HG03196 (cell line): Measurements from ENCODE around the gene CIB4.
"Not testable (repeated sequence)": the region's sequence is repeated elsewhere in the genome, so short reads cannot be mapped to it uniquely, and the experiment has no call there.

ENCODE experiments used
- ATAC-seq: cut with Tn5 transposase; IDR thresholded peaks from one replicate; pipeline ENCODE4 v1.9.1; 2021; ENCODE audit not compliant: unreplicated experiment

Gene CIB4

DNA sequence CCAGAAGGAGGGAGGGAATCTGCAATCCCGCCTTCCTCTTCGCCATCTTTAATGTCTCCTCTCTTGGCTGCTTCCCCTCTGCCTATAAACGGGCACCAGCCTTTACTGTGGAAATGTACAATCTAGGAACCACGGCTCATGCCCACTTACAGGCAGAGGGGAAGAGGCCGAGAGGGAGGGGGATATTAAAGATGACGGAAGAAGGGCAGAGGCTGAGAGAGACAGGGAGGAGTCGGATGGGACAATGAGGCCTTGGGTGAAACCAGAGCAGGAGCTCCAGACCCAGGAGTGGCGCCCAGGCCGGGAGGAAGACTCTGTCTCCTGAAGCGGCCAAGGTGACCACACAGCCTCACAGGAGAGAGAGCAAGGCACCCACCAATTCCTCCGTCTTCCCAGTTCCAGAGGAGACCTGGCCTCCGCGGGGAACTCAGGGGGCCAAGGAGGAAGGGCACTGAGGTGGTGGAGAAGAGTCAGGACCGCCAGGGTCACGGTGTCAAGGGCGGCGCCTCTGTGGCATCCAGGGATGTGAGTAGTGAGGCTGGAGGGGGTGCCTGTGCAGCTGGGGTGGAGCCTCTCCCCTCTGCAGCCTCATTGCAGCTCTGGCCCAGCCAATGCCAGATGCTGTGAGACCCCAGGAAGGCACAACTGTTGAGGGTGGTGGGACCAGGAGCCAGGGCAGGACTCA is 67.8 kb downstream of the CIB4 start:
- ATAC-seq = no peak

DNA sequence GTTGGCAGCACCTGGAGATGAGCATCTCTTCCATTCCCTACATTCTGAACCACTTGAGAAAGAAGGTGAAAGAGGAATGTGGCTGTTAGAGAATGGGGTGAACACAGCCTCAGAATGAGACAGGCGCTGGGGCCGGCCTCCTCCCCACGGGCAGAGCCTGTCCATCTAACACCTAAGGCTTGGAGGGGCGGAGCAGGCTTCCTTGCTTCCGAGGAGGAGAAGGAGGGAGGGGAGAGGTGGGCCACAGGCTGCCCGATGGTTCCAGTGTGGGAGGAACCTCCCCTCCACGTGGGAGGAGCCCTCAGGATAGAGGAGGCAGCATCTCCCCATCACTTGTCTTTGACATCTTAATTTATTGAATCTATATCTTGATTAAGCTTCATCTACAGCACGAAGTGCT is 68.6 kb downstream of the CIB4 start:
- ATAC-seq = no peak

DNA sequence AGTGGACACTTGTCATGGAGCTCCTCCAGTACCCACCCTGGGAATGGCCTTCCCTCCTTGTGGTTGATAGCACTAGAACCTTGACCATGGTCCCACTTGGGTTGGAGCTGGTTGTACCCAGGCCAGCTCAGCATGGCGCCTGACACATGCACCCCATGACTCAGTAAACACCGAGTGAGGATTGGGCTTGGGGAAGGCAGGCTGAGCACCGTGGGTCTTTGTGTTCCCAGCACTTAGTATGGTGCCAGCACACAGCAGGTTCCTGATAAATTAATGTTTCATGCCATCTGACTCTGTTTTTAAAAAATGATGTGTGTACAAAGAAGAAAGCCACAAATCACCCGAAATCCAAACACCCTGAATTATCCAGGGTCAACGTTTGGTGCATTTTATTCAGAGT is 69.8 kb downstream of the CIB4 start:
- ATAC-seq = no peak

DNA sequence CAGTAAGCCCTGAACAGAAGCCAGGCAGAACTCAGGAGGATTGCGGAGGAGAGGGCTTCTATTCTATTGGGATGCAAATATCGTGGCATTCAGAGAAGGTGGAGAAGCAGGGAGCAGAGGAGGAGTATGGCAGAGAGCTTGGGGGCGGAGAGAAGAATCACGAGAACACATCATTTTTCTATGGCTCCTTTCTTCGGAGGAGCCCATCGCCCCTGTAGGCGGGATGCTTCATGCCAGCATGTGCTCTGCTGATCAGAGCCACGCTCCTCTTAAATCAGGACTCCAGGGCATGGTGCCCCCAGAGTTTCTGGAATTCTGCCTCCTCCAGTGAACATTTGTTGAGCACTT is 71.1 kb downstream of the CIB4 start:
- no peak for ATAC-seq

DNA sequence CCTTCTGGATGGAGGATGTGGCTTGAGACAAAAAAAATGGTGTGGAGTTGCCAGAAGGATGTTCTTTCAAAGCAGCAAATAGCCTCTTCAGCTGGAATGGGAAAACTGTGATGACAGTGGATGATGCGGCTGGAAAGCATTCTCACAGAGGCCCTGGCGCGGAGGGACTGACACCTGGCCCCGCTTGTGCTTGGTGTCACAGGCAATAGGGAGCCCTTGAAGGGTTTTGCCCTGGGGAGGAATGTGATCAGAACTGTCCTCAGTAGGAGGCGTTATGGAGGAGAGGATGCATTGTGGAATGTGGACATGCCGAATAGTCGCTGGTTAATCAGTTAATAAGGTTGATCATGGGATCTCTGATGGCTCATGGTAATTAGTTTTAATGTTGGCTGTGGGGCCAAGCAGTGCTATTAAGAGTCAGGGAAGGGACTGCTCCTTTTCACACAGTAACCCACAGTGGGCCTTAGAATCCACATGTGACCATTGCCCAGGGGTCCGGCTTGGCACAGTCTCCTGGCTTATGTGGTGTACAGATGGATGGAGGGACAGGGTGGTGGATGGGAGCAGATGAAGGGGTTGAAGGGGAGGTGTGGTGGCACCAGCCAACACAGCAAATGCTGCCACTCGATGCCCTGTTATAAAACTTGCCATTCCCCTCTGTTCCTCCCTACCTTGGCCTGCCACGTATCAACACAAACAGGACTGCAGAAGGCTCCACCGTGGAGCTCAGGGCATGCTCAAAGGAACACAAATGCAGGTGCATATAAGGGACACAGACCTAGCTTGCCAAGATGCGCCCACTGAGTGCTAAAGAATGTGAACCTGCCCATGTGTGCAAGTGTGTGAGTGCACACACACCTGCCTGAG is 71.7 kb downstream of the CIB4 start:
- no peak for ATAC-seq

DNA sequence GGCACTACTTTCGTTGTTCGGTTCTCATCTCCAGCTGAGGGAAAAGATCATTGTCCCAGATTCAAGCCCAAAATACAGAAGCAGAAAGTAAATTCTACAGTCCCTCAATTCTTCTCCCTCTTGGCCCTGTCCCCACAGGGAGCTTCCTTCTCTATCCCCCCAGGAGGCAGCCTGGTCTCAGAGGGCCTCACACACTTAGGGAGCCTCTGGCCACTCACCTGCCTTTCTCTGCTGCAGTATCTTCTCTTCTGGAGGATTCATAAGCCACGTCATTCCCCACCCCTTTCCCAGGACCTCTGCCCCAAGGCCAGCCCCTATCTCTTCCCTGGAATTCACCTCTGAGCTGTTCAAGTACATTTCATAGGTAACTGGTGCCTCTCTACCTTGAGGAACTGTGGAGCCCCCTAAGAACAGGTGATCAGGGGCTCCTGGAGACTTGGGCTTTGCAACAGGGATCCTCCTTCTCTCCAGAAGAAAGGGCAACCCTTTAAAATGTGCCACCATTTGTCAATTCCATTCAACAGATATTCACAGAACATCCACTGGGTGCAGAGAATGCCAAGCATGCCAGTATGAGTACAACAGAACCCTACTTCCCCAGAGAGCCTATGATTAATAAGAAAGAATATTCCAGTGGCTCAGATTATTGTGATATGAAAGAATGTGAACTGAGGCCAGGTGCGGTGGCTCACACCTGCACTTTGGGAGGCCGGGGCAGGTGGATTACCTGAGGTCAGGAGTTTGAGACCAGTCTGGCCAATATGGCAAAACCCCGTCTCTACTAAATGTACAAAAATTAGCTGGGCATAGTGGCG is 72.9 kb downstream of the CIB4 start:
- ATAC-seq = no peak

DNA sequence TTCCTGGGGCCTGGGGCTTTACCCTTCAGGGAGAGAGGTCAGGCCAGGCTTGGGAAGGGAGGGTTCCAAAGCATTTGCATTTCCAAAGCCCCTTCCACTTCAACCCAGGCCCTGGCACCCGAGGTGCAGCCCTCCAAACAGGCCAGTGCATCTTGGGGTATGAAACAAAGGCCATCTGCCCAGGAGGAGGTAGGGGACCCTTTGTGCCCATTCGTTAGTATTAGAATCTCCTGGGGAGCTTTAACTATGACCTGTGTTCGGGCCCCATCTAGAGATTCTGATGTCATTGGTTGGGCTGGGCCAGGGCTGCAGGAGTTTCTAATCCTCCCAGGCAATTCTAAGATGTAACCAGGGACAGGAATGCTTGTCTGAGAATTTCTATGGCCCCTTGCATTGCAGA is 73.6 kb downstream of the CIB4 start:
- ATAC-seq = no peak

DNA sequence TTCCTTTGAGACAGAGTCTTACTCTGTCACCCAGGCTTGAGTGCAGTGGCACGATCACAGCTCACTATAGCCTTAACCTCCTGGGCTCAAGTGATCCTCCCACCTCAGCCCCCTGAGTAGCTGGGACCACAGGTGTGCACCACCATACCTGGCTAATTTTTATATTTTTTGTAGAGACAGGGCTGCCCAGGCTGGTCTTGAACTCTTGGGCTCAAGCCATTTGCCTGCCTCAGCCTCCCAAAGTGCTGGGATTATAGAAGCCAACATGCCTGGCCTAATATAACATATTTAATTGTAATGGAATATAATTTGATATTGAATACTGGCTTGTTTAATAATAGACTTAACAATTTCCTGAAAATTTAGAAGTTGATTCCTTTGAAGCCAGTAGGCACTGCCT is 74.4 kb downstream of the CIB4 start:
- not testable (repeated sequence) for ATAC-seq

DNA sequence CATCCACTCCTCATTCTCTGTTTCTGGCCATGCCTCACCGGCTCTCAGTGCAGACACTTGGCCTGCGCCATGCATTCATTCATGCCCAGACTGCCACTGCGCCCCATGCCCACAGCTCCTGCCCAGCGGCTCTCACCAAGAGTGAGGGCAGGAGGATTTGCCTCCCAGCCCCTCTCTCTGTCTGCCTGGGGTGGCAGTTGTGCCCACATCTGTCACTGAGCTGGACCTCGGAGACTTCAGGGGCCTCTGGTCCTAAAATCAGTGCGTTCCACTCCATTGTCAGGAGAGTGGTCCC is 75.1 kb downstream of the CIB4 start:
- no peak for ATAC-seq

DNA sequence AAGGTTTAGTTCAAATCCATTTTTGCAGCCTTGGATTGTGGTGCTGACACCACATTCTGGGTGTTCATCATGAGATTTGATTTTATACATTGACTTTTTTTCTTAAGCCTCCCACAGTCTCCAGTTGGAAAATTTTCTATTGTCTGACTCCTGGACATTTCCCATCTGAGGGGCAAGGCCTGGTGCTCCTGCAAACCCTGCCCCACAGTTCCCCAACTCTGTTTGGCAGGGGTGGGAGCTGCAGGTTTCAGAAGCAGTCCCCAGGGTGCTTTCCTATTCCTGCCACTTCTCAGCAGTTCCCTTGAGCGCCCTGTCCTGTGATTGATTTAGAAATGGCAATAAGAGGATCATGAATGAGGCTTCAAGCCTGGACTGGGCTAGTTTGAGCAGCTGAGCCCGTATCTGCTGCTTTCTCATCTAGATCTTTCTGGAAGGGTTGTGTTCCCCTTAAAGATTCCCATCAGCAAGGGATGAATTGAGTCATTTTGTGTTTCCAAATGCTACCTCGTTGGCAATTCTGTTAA is 77.0 kb downstream of the CIB4 start:
- no peak for ATAC-seq

DNA sequence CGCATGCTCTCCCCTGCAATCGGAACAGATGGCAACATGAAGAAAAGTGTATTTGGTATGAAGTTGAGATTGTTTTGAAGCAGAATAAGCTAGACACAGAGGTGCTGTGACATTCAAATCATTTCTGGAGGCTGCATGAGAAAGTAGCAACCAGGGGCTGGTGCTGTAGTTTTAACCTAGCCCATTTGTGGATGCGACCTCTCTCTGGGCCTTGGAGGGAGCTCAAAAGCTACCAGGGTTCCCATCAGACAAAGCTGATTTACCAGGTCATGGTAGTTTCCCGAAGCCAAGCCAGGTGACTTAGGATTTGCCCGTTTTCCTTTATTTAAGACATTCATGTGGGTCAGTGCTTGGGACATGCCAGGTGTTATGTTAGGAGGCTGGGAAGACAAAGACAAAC is 77.5 kb downstream of the CIB4 start:
- no peak for ATAC-seq

DNA sequence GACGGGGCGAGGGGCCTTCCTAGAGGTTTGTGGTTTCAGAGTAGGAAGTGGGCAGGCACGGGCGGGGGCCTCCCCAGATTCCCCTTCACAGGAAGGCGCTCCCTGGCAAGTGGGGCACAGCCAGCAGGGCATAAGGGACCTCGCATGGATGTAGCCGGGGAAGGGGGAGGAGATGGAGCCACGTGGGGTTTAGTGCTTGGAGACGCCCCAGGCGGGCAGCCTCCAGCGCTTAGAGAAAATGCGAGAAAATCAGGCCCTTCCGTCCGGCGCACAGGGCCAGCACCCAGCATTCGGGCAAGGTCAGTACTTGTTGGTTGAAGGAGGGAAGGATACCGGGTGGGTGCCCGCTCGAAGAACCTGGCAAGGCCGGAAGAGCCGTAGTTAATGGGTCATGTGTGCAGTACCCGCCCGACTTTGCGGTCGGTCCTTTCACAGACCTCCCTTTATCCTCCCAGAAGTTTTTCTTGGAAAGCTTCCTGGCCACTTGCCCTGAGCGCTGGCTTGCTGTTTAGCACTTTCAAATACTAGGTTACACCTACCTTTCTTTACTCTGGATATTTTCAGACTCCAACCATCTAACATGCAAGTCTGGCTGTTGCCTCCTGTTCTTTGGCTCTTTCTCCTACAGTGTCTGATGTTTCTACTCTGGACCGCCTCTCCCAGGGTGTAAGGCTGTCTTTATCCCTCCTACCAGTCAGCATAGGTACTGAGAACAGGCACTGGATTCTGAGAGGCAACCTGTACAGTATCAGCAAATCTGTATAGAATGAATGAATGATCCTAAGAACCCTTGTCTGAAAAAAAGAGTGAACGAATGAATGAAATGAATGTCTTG is 78.1 kb downstream of the CIB4 start:
- ATAC-seq = no peak

DNA sequence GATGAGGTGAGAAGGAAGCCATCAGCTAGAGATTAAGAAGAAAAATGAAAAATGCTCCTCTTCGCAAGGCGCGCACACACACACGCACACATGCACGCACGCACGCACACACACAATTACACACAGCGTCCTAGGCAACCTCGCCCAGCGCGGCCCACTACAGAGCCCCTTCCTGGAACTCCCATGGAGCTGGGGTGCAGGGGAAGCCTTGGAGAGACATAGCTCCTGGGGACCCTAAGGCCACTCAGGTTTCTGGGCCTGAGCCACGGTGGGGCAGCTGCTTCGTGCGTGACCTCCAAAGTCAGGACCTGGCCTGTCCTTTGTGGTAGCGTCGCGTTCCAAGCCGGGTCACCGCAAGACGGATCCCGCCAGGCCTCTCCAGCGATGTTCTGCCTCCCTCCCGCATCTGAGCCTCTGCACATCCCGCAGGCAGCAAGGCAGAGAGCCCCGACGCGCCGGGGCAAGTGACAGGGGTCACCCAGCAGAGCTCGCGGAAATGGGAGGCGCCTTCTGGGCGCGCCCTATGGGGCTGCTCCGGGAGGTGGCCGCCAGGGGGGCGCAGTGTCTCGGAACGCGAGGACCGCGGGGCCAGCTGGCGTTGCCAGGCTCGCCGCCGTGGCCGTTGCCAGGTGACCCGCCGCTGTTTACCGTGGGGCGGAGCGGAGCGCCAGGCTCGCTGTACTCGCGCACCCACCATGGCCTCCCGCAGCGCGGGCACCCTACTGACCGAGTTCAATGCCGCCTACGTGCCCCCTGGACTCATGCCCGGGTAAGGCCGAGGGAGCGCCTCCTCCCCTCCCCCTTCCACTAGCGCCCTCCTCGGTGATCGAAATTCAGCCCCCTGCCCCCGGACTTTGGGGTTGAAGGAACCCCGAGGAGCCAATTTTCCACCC is 79.0 kb downstream of the CIB4 start:
- no peak for ATAC-seq

DNA sequence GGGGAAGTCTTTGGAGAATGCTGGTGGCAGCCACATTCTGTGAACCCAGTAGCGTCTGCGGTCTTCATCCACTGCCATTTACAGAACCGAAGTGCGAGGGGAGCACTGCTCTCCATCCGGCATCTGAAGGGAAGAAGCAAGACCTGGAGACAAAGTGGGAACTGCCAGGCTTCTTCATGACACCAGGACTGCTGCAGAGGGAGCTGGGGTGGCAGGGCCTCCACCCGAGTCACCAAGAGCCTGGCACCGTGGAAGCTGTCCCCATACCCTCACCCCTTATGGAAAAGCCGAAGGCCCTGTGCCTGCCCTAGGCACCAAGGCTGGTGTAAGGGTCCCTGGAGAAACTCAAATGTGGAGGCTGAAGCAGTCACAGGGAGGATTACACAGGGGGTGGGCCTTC is 79.8 kb downstream of the CIB4 start:
- ATAC-seq = no peak

DNA sequence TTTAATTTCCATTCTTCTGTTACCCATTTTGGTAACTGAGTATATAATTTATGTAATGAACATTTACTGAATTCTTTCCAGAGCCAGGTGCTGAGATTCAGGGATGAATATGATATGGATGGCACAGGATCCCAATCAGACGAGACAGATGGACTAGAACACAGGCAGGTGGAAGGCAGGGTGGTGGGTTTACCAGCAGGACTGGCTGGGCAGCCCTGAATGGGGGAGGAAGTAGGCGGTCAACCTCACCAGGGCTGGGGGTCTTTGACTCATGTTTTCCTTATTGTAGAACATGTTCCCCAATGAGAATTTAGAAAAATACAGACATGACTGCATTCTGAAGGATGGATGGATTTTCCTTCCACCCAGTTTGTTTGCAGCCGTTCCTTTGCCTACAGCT is 80.3 kb downstream of the CIB4 start:
- no peak for ATAC-seq

DNA sequence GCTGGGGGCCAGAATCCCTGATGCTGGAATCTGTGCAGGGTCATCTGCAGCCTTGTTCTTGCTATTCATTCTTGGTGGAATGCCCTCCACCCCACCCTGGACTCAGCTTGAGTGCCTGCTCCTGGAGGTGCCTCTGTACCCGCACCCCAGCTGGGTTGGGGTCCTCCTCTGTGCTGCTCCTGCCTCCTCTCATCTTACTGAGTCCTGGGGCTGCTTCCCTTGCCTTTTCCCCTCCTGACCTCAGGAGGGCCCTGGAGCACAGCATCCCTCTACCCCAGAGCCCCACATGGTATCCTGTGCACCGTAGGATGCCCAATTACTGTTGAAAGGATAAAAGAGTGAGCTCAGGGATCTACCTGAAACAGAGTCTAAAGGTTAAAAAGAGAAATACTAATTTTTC is 81.6 kb downstream of the CIB4 start:
- ATAC-seq = no peak

DNA sequence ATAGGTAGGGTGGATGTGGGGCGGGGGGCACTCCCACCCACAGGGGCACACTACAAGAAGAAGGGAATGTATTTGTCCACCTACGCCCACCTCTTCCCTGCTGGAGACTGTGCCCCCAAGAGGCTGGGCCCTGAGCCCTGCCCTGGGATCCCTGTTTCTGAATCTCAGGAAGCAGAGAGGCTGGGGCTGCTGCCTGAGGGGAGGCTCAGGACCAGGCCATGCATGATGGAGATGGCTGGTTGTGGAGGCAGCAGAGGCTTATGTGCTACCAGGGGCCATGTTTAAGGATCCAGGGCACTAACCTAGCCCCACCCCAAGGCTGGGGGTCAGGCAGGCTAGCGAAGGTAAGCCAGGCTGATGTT is 82.1 kb downstream of the CIB4 start:
- ATAC-seq = no peak

DNA sequence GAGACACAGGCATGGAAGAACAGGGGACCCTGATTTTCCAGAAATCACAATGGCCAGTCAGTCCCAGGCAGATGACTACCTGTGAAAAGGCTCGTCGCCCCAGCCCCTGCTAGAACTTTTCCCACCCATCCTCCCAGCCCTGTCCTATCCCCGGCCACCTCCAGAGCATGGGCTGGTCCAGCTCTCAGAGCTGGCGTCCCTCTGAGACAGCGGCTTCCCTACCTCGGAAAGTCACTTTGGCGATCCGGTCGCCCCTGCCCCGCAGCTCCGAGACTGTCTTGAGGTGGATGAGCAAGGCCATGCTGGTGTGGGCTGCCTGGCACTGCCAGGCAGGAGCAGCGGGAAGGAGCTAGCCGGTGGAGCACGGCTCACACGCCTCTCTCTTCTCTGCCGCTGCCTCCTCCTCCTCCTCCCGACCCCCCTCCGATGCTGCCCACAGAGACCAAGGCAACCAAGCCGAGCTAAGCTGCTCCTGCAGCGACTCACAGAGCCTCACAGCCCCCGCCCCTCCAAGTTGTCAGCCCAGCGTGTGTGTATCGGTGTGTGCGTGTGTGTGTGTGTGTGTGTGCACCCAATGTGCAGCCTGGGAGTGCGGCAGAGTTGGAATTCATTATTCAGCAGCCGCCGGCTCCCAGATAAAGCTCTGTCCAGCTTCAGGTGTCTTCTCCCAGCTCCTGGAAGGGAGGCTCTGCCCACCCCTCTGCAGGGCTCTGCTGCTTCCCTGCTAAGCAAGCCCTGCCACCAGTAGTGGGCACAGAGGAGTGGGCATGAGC is 82.7 kb downstream of the CIB4 start:
- no peak for ATAC-seq

DNA sequence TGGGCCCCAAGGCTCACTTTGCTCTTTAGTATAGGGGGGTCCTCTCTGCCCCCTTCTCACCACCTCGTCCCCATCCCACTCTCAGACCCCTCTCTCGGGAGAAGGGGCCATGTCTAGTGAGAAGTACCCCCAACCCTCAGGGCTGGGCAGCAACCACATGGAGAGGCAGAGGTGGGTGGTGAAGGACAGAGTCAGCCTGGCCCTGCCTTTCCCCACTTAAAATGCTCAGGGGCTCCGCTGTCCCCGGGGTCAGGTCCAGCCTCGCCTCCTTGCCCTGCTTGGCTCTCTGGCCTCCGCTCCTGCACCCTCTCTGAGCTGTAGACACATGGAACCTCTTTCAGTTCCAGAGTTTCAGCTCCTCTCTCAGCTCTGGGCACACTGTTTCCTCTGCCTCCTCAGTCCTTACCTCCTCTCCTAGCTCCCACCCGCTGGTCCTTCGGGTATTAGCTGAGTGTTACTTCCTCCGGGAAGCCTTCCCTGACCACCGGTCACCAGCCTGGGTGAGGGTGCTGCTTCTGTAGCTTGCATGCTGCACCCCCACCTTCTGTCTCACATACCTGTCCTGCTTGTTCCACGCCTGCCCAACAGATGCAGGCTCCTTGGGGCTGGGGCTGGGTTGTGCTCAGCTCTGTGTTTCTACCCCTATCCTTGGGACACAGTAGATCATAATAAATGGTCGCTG is 83.8 kb downstream of the CIB4 start:
- ATAC-seq = no peak
